Suppressor macrophage treated with lipopolysaccharide for 4 hours (primary cell): ENCODE measurements around the gene WBP1.

Experiments used
- DNase-seq: peaks from one replicate; pipeline ENCODE4 v3.0.0-alpha.2; 2020

The WBP1 gene

GRCh38 chr2:74504591-74504990 is 46.4 kb downstream of the WBP1 start:
- no peak for DNase-seq

DNA sequence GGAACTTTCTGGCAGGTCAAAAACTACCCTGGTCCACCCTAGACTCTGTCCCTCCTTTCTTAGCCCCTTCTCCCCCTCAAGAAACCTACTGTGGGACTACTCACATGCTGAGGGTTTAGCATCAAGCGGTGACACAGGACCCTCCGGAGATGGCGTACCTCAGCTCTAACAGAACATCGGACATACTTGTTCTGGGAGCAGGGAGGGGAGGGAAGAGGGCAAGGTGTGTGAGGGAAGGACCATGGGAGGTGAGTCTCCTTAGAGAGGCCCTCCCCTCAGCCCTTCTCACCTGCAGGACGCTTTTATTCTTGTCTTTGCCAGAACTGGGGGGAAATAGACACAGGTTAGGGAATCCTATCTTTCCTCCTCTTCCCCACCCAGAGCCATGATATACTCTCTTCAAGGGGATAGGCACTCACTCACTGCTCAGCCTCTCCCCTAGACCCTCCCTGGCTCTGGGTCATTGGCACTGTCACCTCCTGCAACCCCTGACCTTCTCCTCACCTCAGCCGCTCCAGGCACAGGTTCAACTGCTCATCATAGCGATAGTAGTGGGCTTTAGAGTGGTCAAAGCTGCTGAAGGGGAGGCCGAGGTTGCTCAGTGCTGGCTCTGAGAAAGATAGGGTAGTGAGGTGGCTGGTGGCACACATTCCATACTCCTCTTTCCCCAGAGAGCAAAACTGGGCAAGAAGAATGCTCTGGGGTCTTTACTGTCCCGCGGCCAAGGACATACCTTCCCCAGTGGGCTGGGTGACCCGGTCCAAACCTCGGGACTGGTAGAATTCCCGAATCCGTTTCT is 47.4 kb downstream of the WBP1 start:
- no peak for DNase-seq

DNA sequence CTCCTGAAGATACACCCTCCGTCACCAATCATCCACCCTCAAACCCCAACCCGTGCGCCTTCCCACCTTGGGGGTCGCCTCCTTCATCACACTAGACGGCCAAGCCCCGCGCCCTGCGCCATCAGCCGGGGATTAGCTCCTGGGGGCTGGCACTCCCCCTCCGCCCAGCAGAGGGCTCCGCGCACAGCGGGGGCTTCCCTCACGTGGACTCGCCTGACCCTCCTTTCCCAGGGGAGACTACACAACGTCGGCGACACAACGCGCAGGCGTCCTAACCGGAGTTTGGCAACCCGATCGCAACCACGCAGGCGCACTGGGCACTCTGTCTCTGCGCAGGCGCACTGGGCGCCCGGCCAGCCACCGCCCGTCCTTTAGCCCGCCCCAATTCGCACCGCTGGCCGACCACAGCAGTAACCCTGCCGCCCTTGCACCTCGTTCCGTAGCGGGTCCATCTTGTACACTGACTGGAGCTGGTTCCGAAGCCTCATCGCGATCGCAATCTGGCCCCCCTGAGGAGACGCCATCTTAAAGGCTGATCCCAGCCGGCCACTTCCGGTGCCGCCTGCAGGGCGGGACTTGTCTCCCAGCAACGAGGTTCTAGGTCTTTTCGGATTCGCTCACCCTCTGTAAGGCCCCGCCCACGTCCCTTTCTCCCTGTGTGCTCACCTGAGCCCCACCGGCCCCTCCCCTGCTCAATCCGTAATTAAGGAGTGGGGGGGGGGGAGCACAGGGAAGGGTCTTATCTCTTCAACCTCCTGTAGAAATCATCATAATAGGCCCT is 49.1 kb downstream of the WBP1 start, which contains the start of gene PCGF1:
Gene PCGF1, minus strand, starts transcription at position 551 of the 781 bp plus-strand sequence. Its CDS starts 27 bp downstream, at position 524.
- peak; percentile 99 for DNase-seq

DNA sequence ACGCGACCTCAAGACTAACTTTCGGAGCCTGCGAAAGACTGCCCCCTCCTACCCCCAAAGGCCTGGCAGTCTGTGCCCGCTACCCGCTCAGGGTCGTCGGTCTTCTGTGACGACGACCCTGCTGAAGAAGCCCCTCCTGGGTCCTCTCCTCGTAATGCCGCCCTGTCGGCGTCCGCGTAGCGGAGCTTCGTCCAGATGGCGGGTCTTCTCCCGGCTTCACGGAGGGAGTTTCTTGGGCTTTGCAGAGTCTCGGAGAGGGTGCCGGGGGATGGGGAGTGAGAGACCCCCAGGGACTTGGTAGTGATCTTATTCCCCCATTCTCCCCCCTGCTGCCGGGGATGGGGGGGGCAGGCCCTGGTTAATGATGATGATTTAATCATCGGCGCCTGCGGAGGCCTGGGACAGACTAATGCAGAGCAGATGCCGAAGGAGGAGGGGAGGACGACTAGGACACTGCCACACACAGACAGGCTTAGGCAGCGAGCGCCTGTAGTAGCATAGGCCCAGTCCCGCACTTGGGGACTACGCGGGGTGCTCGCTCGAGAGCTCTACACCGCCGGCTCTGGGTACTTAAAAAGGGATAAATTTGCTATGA is 49.8 kb downstream of the WBP1 start:
- DNase-seq: no peak

- DNase-seq: no peak
Measured at GRCh38 chr2:74510272-74510671, 52.0 kb downstream of the WBP1 start.
